KOPT-K1 (cell line): ENCODE data around the gene DAG1.

ENCODE experiments used
- H3K27ac ChIP-seq: fragments of 200-600 bp; sonication (generic); 2 replicates; pipeline ENCODE4 v1.5.1; 2016; ENCODE audit warnings: antibody characterized with exemption, mild to moderate bottlenecking, low read depth, low read length; ENCODE audit not compliant: poor library complexity, severe bottlenecking
- H3K36me3 ChIP-seq: fragments of 200-600 bp; sonication (generic); 2 replicates; pipeline ENCODE4 v1.5.1; 2017; ENCODE audit warnings: antibody characterized with exemption, mild to moderate bottlenecking, low read length, moderate library complexity; ENCODE audit not compliant: insufficient read depth
- H3K9me3 ChIP-seq: fragments of 200-600 bp; sonication (generic); 2 replicates; pipeline ENCODE4 v1.5.1; 2017; ENCODE audit warnings: antibody characterized with exemption, low read length, mild to moderate bottlenecking; ENCODE audit not compliant: insufficient read depth, poor library complexity, severe bottlenecking

Gene DAG1

GRCh38 chr3:49461443-49462171, 8.5 kb upstream of the DAG1 start:
- H3K36me3 ChIP-seq = no peaks in the 10 kb centered on the region
- no peaks in the 10 kb centered on the region for H3K9me3 ChIP-seq
- H3K27ac ChIP-seq = no peak overlapping the region

- no peak overlapping the region for H3K27ac ChIP-seq
- H3K36me3 ChIP-seq = no peaks in the 10 kb centered on the region
- no peaks in the 10 kb centered on the region for H3K9me3 ChIP-seq
Measured at GRCh38 chr3:49462222-49462621, 7.8 kb upstream of the DAG1 start.

- no peak overlapping the region for H3K27ac ChIP-seq
- H3K36me3 ChIP-seq = no peaks in the 10 kb centered on the region
- H3K9me3 ChIP-seq = no peaks in the 10 kb centered on the region
Measured at GRCh38 chr3:49465270-49466034, 4.6 kb upstream of the DAG1 start.

- H3K27ac ChIP-seq = no peak overlapping the region
- H3K36me3 ChIP-seq = no peaks in the 10 kb centered on the region
Measured at GRCh38 chr3:49466085-49466484, 4.0 kb upstream of the DAG1 start.

GRCh38 chr3:49469037-49469935, 781 bp upstream of the DAG1 start:
- Histone ChIP-seq H3K27ac (peak overlapping the region; percentile 74), H3K36me3 (no peaks in the 10 kb centered on the region; the same call in 1 of the 2 replicates)

More at GRCh38 chr3:49466085-49466484, 4.0 kb upstream of the DAG1 start:
- H3K9me3 ChIP-seq = no peaks in the 10 kb centered on the region

GRCh38 chr3:49470714-49471420, 800 bp downstream of the DAG1 start:
- Histone ChIP-seq H3K9me3 (no peaks in the 10 kb centered on the region), H3K27ac (peak overlapping the region; percentile 74), H3K36me3 (no peaks in the 10 kb centered on the region; the same call in 1 of the 2 replicates)

More at GRCh38 chr3:49469037-49469935, 781 bp upstream of the DAG1 start:
- H3K9me3 ChIP-seq = no peaks in the 10 kb centered on the region

- peak overlapping the region; percentile 74 for H3K27ac ChIP-seq
Measured at GRCh38 chr3:49471856-49472495, 1.9 kb downstream of the DAG1 start.

GRCh38 chr3:49476563-49476962, 6.5 kb downstream of the DAG1 start:
- no peaks in the 10 kb centered on the region for H3K9me3 ChIP-seq
- H3K36me3 ChIP-seq = peaks cover 27% of the 10 kb centered on the region
- H3K27ac ChIP-seq = no peak overlapping the region

More at GRCh38 chr3:49471856-49472495, 1.9 kb downstream of the DAG1 start:
- Histone ChIP-seq H3K36me3 (peaks cover 3% of the 10 kb centered on the region), H3K9me3 (no peaks in the 10 kb centered on the region)

- H3K9me3 ChIP-seq = no peaks in the 10 kb centered on the region
- H3K36me3 ChIP-seq = peaks cover 26% of the 10 kb centered on the region
- no peak overlapping the region for H3K27ac ChIP-seq
Measured at GRCh38 chr3:49482766-49483165, 12.7 kb downstream of the DAG1 start.

- H3K9me3 ChIP-seq = no peaks in the 10 kb centered on the region
- no peak overlapping the region for H3K27ac ChIP-seq
- peaks cover 21% of the 10 kb centered on the region for H3K36me3 ChIP-seq
Measured at GRCh38 chr3:49484471-49484870, 14.4 kb downstream of the DAG1 start.

GRCh38 chr3:49489247-49489646, 19.2 kb downstream of the DAG1 start:
- no peak overlapping the region for H3K27ac ChIP-seq
- peaks cover 29% of the 10 kb centered on the region for H3K36me3 ChIP-seq
- no peaks in the 10 kb centered on the region for H3K9me3 ChIP-seq

- Histone ChIP-seq H3K27ac (no peak overlapping the region), H3K9me3 (no peaks in the 10 kb centered on the region), H3K36me3 (peaks cover 25% of the 10 kb centered on the region)
Measured at GRCh38 chr3:49492969-49493368, 22.9 kb downstream of the DAG1 start.

- Histone ChIP-seq H3K9me3 (no peaks in the 10 kb centered on the region), H3K27ac (no peak overlapping the region)
Measured at GRCh38 chr3:49493901-49494300, 23.8 kb downstream of the DAG1 start.

GRCh38 chr3:49495023-49495422, 25.0 kb downstream of the DAG1 start:
- H3K27ac ChIP-seq = no peak overlapping the region
- peaks cover 12% of the 10 kb centered on the region for H3K36me3 ChIP-seq

More at GRCh38 chr3:49493901-49494300, 23.8 kb downstream of the DAG1 start:
- peaks cover 21% of the 10 kb centered on the region for H3K36me3 ChIP-seq

More at GRCh38 chr3:49495023-49495422, 25.0 kb downstream of the DAG1 start:
- H3K9me3 ChIP-seq = no peaks in the 10 kb centered on the region
